Measurements from ENCODE around the gene MRPS27.

The MRPS27 gene

DNA sequence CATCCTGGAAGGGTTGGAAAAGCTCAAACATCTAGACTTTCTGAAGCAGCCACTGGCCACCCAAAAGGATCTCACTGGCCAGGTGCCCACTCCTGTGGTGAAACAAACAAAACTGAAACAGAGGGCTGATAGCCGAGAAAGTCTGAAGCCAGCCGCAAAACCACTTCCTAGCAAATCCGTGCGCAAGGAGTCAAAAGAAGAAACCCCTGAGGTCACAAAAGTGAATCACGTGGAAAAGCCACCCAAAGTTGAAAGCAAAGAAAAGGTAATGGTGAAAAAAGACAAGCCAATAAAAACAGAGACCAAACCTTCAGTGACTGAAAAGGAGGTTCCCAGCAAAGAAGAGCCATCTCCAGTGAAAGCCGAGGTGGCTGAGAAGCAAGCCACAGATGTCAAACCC is 125.2 kb downstream of the MRPS27 start:
- Histone ChIP-seq H3K79me1 (ENCODE audit: low read length) (peaks cover 8% of the 10 kb centered on the region), H4K5ac (ENCODE audit: low read length) (no peak overlapping the region), H3K56ac (ENCODE audit: low read length) (no peak overlapping the region), H2AK5ac (ENCODE audit: low read length) (no peak overlapping the region), H2BK15ac (replicated peaks; ENCODE audit: low read depth) (no peak overlapping the region), H3K4ac (ENCODE audit: low read depth, low read length) (no peak overlapping the region), H2BK120ac (ENCODE audit: low read depth, low read length) (no peak overlapping the region), H3K4me3 (ENCODE audit: low read length) (no peak overlapping the region), H3K27me3 (ENCODE audit: insufficient read depth, low read length, poor library complexity) (no peaks in the 10 kb centered on the region), H3K27ac (ENCODE audit: low read depth, low read length) (no peak overlapping the region), H3K18ac (ENCODE audit: low read length) (no peak overlapping the region), H3K79me2 (ENCODE audit: control insufficient read depth, insufficient read depth, low read length) (no peaks in the 10 kb centered on the region), H3K4me2 (ENCODE audit: low read length) (no peak overlapping the region), H3K9ac (ENCODE audit: low read length) (no peak overlapping the region), H2BK5ac (ENCODE audit: low read length) (no peak overlapping the region), H4K8ac (ENCODE audit: low read depth, low read length) (no peak overlapping the region), H3K36me3 (ENCODE audit: control insufficient read depth, insufficient read depth, low read length) (peaks cover 41% of the 10 kb centered on the region), H3K4me1 (ENCODE audit: control insufficient read depth, low read depth, low read length) (no peaks in the 10 kb centered on the region), H3K23ac (ENCODE audit: low read length) (no peak overlapping the region)
- WGBS (ENCODE audit: extremely low coverage, insufficient coverage, low lambda C conversion rate): no CpG with 5 or more reads among the region's 6 CpGs
- no peak for DNase-seq

DNA sequence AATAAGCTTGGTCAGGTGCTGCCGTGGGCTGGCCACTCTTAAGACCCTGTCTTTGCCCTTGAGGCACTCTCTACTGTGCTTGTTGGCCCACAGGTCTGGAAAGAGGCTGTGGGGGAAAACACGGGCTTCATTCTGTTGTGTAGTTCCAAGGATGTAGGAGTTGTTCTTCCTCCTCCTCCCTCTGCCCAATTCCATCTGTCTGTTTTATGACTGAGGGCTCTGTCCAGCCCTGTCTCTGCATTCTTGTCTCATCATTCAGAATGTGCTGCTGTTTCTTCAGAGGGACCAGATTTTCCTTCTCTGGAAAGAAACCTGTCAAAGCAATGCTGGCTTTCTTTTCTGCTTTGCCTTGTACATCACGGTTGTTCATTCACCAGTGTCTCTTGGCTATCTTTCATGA is 128.6 kb downstream of the MRPS27 start:
- H3K18ac ChIP-seq (ENCODE audit: low read length): no peak overlapping the region
- H3K79me1 ChIP-seq (ENCODE audit: low read length): peaks cover 4% of the 10 kb centered on the region
- no peaks in the 10 kb centered on the region for H3K79me2 ChIP-seq (ENCODE audit: control insufficient read depth, insufficient read depth, low read length)
- H3K36me3 ChIP-seq (ENCODE audit: control insufficient read depth, insufficient read depth, low read length): peaks cover 22% of the 10 kb centered on the region
- H4K5ac ChIP-seq (ENCODE audit: low read length): no peak overlapping the region
- no peak overlapping the region for H4K8ac ChIP-seq (ENCODE audit: low read depth, low read length)
- H3K4me3 ChIP-seq (ENCODE audit: low read length): no peak overlapping the region
- H3K23ac ChIP-seq (ENCODE audit: low read length): no peak overlapping the region
- no peak overlapping the region for H2AK5ac ChIP-seq (ENCODE audit: low read length)
- no peak overlapping the region for H2BK120ac ChIP-seq (ENCODE audit: low read depth, low read length)
- H3K27me3 ChIP-seq (ENCODE audit: insufficient read depth, low read length, poor library complexity): no peaks in the 10 kb centered on the region
- no peak overlapping the region for H2BK5ac ChIP-seq (ENCODE audit: low read length)
- DNase-seq: no peak
- no CpG with 5 or more reads among the region's 3 CpGs for WGBS (ENCODE audit: extremely low coverage, insufficient coverage, low lambda C conversion rate)
- no peak overlapping the region for H3K27ac ChIP-seq (ENCODE audit: low read depth, low read length)
- H3K56ac ChIP-seq (ENCODE audit: low read length): no peak overlapping the region
- no peak overlapping the region for H3K4ac ChIP-seq (ENCODE audit: low read depth, low read length)
- H3K9ac ChIP-seq (ENCODE audit: low read length): no peak overlapping the region
- no peaks in the 10 kb centered on the region for H3K4me1 ChIP-seq (ENCODE audit: control insufficient read depth, low read depth, low read length)
- no peak overlapping the region for H2BK15ac ChIP-seq (replicated peaks; ENCODE audit: low read depth)
- no peak overlapping the region for H3K4me2 ChIP-seq (ENCODE audit: low read length)

GRCh38 chr5:72189146-72189545 is 130.9 kb downstream of the MRPS27 start:
- H3K4ac ChIP-seq (ENCODE audit: low read depth, low read length): no peak overlapping the region
- WGBS (ENCODE audit: extremely low coverage, insufficient coverage, low lambda C conversion rate): no CpG with 5 or more reads among the region's 2 CpGs
- H4K5ac ChIP-seq (ENCODE audit: low read length): no peak overlapping the region

DNA sequence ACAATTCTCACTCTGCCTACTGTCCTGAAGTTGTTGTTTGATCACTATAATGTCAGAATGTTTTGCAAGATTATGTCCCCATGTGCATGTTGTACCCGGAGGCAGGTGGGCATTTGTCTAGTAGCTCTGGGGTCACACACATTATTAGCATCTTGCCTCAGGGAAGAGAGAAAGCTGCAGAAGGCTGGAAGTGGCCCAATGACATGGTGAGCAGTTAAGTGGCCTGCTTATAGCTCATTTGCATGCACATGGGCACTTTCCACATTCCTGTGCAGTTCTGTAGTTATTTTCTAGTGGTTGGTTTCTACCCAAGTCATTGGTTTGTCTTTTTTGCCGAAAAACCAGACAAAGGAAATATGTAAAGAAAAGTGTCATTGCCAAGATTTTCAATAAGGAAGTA is 131.9 kb downstream of the MRPS27 start:
- H3K79me1 ChIP-seq (ENCODE audit: low read length): peaks cover 7% of the 10 kb centered on the region
- no peak overlapping the region for H3K23ac ChIP-seq (ENCODE audit: low read length)
- no peaks in the 10 kb centered on the region for H3K4me1 ChIP-seq (ENCODE audit: control insufficient read depth, low read depth, low read length)
- no peak overlapping the region for H2AK5ac ChIP-seq (ENCODE audit: low read length)
- no peak overlapping the region for H3K9ac ChIP-seq (ENCODE audit: low read length)
- H3K4me2 ChIP-seq (ENCODE audit: low read length): no peak overlapping the region
- no peak overlapping the region for H2BK5ac ChIP-seq (ENCODE audit: low read length)
- no peak overlapping the region for H3K56ac ChIP-seq (ENCODE audit: low read length)
- no peak overlapping the region for H3K4me3 ChIP-seq (ENCODE audit: low read length)
- H3K27ac ChIP-seq (ENCODE audit: low read depth, low read length): no peak overlapping the region
- H3K36me3 ChIP-seq (ENCODE audit: control insufficient read depth, insufficient read depth, low read length): peaks cover 7% of the 10 kb centered on the region
- no peaks in the 10 kb centered on the region for H3K27me3 ChIP-seq (ENCODE audit: insufficient read depth, low read length, poor library complexity)
- H3K79me2 ChIP-seq (ENCODE audit: control insufficient read depth, insufficient read depth, low read length): no peaks in the 10 kb centered on the region
- no peak overlapping the region for H2BK120ac ChIP-seq (ENCODE audit: low read depth, low read length)
- DNase-seq: no peak
- no peak overlapping the region for H2BK15ac ChIP-seq (replicated peaks; ENCODE audit: low read depth)
- no peak overlapping the region for H4K5ac ChIP-seq (ENCODE audit: low read length)
- no peak overlapping the region for H3K18ac ChIP-seq (ENCODE audit: low read length)
- no peak overlapping the region for H3K4ac ChIP-seq (ENCODE audit: low read depth, low read length)
- no peak overlapping the region for H4K8ac ChIP-seq (ENCODE audit: low read depth, low read length)
- WGBS (ENCODE audit: extremely low coverage, insufficient coverage, low lambda C conversion rate): no CpG with 5 or more reads among the region's 2 CpGs

More at GRCh38 chr5:72189146-72189545, 130.9 kb downstream of the MRPS27 start:
- H4K8ac ChIP-seq (ENCODE audit: low read depth, low read length): no peak overlapping the region
- no peaks in the 10 kb centered on the region for H3K27me3 ChIP-seq (ENCODE audit: insufficient read depth, low read length, poor library complexity)
- peaks cover 13% of the 10 kb centered on the region for H3K36me3 ChIP-seq (ENCODE audit: control insufficient read depth, insufficient read depth, low read length)
- H3K23ac ChIP-seq (ENCODE audit: low read length): no peak overlapping the region
- no peak overlapping the region for H3K4me3 ChIP-seq (ENCODE audit: low read length)
- no peak overlapping the region for H2BK5ac ChIP-seq (ENCODE audit: low read length)
- no peak overlapping the region for H2BK120ac ChIP-seq (ENCODE audit: low read depth, low read length)
- DNase-seq: no peak
- H3K79me1 ChIP-seq (ENCODE audit: low read length): peaks cover 7% of the 10 kb centered on the region
- H3K79me2 ChIP-seq (ENCODE audit: control insufficient read depth, insufficient read depth, low read length): no peaks in the 10 kb centered on the region
- no peak overlapping the region for H3K9ac ChIP-seq (ENCODE audit: low read length)
- H2AK5ac ChIP-seq (ENCODE audit: low read length): no peak overlapping the region
- H3K56ac ChIP-seq (ENCODE audit: low read length): no peak overlapping the region
- H2BK15ac ChIP-seq (replicated peaks; ENCODE audit: low read depth): no peak overlapping the region
- no peak overlapping the region for H3K4me2 ChIP-seq (ENCODE audit: low read length)
- no peak overlapping the region for H3K27ac ChIP-seq (ENCODE audit: low read depth, low read length)
- H3K4me1 ChIP-seq (ENCODE audit: control insufficient read depth, low read depth, low read length): no peaks in the 10 kb centered on the region
- no peak overlapping the region for H3K18ac ChIP-seq (ENCODE audit: low read length)

DNA sequence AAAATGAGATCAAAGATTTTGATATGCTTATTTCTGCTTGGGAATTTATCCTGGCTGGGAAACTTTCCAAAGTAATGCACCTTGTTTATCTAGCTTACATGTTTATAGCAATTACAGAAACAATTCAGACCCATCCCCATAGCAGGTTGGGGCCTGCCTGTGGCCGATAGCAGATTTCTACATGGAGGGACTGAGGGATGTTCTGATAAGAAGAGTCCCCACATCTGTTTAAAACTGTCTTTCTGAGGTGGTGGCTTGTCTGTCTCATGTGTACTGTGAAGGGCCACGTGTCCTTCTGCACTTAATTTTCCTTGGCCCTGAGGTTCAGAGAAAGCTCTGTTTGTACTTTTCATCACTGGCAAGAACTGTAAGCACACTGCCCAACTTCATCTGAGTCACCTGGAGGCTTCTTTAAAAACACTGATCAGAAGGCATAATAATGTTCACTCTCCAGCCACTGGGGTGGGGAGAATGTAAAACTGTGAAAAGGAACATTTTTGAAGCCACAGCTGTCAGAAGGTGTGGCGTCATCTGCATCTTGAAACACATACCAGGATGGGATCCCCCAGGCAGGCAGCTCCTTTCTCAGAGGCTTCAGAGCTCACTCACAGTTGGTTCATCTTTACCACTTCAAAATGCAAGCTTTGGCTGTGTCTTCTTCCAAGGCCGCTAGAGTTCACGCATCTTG is 132.5 kb downstream of the MRPS27 start:
- peaks cover 9% of the 10 kb centered on the region for H3K36me3 ChIP-seq (ENCODE audit: control insufficient read depth, insufficient read depth, low read length)
- no peak overlapping the region for H3K27ac ChIP-seq (ENCODE audit: low read depth, low read length)
- no peak overlapping the region for H3K4me2 ChIP-seq (ENCODE audit: low read length)
- no peaks in the 10 kb centered on the region for H3K4me1 ChIP-seq (ENCODE audit: control insufficient read depth, low read depth, low read length)
- no peak overlapping the region for H3K4me3 ChIP-seq (ENCODE audit: low read length)
- H3K4ac ChIP-seq (ENCODE audit: low read depth, low read length): no peak overlapping the region
- no peaks in the 10 kb centered on the region for H3K79me2 ChIP-seq (ENCODE audit: control insufficient read depth, insufficient read depth, low read length)
- H4K8ac ChIP-seq (ENCODE audit: low read depth, low read length): no peak overlapping the region
- H3K9ac ChIP-seq (ENCODE audit: low read length): no peak overlapping the region
- H2AK5ac ChIP-seq (ENCODE audit: low read length): no peak overlapping the region
- H3K23ac ChIP-seq (ENCODE audit: low read length): no peak overlapping the region
- no peak overlapping the region for H3K18ac ChIP-seq (ENCODE audit: low read length)
- no CpG with 5 or more reads among the region's 5 CpGs for WGBS (ENCODE audit: extremely low coverage, insufficient coverage, low lambda C conversion rate)
- no peak overlapping the region for H2BK15ac ChIP-seq (replicated peaks; ENCODE audit: low read depth)
- H2BK120ac ChIP-seq (ENCODE audit: low read depth, low read length): no peak overlapping the region
- H3K27me3 ChIP-seq (ENCODE audit: insufficient read depth, low read length, poor library complexity): no peaks in the 10 kb centered on the region
- DNase-seq: no peak
- H3K79me1 ChIP-seq (ENCODE audit: low read length): peaks cover 11% of the 10 kb centered on the region
- H3K56ac ChIP-seq (ENCODE audit: low read length): no peak overlapping the region
- no peak overlapping the region for H4K5ac ChIP-seq (ENCODE audit: low read length)
- no peak overlapping the region for H2BK5ac ChIP-seq (ENCODE audit: low read length)
